ENCODE data around the gene RHOT2.
"Not testable (repeated sequence)": the region's sequence is repeated elsewhere in the genome, so short reads cannot be mapped to it uniquely, and the experiment has no call there.

- TF ChIP-seq CTCF, EP300, POLR2A (IDR thresholded peaks at IDR 0.05): not testable (repeated sequence)
Observed at GRCh38 chr16:691242-691641, 23.3 kb downstream of the RHOT2 start.
